HG03565 (cell line): ENCODE measurements around the gene PTGER2.

Experiments used
- ATAC-seq: cut with Tn5 transposase; IDR thresholded peaks from one replicate; pipeline ENCODE4 v1.9.1; 2021; ENCODE audit warnings: mild to moderate bottlenecking, moderate library complexity; ENCODE audit not compliant: unreplicated experiment

PTGER2 gene

DNA sequence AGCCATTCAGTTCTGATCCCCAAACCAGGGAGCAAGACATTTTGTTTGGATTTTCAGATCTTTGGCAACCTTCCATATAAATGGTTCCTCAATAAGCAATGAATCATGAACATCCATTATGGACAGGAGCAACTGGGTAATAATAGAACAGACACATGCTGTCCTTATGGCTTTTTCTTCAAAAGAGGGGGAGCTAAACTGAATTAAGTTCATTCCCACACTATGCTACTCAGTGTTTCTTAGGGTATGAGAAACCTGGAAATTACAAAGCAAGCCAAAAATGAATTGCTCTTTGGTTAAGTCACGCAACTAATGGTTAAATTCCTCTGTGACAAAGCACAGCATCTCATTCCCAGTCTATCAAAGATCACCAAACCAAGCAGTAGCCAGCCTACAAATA is 51.0 kb downstream of the PTGER2 start:
- no peak for ATAC-seq

DNA sequence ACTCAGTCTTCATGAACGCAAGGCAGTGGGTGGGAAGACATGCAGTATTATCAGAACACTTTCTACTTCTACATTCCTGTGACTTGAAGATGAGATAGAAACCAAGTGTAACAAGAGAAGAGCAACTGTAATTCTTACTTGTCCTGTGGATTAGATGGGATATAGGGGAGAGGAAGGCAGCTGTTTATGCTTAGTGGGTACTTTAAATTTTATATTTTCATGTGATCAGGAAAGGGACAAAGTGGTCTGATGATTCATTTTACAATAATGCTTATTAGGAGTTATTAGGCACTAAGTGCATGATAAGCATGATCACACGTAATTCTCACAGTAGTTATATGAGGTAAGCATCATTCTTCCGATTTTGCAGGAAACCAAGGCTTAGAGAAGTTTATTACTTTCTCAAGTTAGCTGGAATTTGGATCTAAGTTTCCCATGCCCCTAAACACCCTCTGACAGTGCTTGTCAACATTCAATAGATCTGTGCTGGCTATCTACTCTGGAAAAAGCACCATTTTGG is 52.7 kb downstream of the PTGER2 start:
- ATAC-seq, result no peak

DNA sequence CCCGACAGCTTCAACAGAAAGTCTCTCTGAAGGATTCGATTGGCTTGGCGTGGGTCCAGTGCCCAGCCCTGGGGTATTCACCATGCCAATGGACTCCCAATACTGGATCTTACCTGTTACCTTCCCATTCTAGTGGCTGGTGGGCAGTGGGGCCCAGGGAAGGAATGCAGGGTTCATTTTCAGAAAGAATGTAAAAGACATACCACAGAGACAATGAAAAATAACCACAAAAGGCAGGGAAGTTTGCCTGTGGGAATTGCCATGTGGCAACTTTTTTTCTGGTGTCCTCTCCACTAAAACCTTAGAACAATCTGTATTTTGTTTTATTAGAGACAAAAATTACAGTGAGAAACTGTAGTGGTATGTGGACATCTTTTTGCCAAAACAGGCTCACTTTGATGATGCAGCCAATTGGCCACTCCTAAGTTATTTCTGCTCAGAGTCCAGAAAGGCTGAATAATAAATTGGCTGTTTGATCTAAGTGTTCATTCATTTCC is 55.2 kb downstream of the PTGER2 start:
- no peak for ATAC-seq

DNA sequence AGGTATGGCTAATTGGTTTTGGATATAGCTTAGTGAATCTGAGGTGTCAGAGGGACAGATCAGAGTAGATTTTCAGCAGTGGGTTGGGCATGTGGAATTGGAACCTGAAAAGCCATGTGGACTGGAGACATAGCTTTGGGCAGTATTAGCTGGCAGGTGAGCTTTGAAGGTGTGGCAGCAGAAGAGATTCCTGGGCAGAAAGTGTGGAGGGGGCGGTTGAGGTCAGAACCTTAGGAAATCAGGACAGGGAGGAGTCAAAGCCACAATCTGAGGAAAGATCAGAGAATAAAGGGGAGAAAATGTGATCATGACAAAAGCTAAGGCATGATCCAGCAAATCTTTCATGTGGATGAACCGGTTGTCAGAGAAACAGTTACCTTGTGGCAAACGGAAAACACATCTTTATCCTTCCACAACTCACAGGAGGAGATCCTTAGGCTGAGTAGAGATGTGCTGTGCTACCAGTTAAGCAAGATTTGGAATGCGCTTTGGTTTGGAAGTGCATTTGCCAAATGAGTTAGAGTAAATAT is 56.4 kb downstream of the PTGER2 start:
- no peak for ATAC-seq

DNA sequence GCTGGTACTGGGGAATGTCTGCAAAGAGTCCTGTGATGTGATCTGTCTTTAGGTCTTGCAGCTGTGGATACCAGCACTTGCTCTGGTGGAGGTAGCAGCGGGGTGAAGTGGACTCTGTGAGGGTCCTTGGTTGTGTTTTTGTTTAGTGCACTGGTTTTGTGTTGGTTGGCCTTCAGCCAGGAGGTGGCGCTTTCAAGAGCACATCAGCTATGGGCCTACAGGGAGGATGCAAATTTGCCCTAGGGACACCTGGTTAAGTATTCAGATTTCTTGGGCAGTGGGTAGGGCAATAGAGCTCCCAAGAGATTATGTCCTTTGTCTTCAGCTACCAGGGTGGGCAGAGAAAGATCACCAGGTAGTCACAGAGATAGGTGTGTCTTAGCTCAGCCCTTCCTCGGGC is 63.8 kb downstream of the PTGER2 start:
- ATAC-seq, result no peak
